ENCODE data around the gene ABCA5. TPM values are rescaled to one million over a fixed set of nuclear protein-coding genes. Genes with fewer than 3 reads are reported as not detected.

The ABCA5 gene
- total and polyA plus RNA-seq, 2 of the 13 experiments (the other 11 are each of a cell fraction or from before 2014, with no cell fraction given), result 9.7 to 10.1 TPM

DNA sequence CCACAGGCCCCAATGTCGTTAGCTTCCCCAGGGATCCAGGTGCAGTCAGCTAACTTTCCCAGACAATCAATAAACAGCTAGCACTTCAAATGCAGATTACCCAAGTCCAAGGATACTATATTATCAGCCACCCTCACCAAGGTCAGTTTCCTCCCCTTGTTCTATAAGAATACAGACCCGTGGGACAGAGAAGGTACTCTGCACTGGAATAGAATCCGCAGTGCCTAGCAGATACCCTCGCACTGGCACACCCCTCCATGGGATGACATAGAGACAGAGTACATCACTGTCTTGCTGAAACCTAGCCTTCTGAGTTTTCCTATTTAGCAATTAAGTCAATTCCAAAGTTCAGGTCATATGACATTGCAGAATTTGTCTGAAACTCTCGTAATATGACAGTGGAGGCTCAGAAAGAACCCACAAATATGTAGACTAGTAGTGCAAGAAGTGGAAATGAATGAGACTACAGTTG is 58.4 kb downstream of the ABCA5 start (continued):
- TF ChIP-seq, protein P1, sequence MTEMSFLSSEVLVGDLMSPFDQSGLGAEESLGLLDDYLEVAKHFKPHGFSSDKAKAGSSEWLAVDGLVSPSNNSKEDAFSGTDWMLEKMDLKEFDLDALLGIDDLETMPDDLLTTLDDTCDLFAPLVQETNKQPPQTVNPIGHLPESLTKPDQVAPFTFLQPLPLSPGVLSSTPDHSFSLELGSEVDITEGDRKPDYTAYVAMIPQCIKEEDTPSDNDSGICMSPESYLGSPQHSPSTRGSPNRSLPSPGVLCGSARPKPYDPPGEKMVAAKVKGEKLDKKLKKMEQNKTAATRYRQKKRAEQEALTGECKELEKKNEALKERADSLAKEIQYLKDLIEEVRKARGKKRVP (CRISPR knock-in tag; IDR thresholded peaks at IDR 0.05), result peak in 1 of 2 experiments; percentile 87; a peak in 2 of 4 replicates
- TF ChIP-seq HNF4G (IDR thresholded peaks at IDR 0.05; ENCODE audit: borderline replicate concordance, low read depth, low read length) (peak; percentile 90), HNF4G (CRISPR knock-in tag; IDR thresholded peaks at IDR 0.05; ENCODE audit: borderline replicate concordance, low read depth) (no peak), ZBTB1 (CRISPR knock-in tag; IDR thresholded peaks at IDR 0.05; ENCODE audit: borderline replicate concordance) (no peak), KLF12 (CRISPR knock-in tag; IDR thresholded peaks at IDR 0.05; ENCODE audit: borderline replicate concordance) (no peak), CEBPB (IDR thresholded peaks at IDR 0.05; ENCODE audit: borderline replicate concordance, low read depth, low read length) (peak; percentile 98), HOXD1 (CRISPR knock-in tag; IDR thresholded peaks at IDR 0.05) (no peak; the same call in 1 of the 2 replicates), U2AF2 (IDR thresholded peaks at IDR 0.05; ENCODE audit: low read depth, low read length) (no peak), NR3C1 (CRISPR knock-in tag; IDR thresholded peaks at IDR 0.05) (no peak), ZC3H4 (CRISPR knock-in tag; IDR thresholded peaks at IDR 0.05; ENCODE audit: borderline replicate concordance) (no peak), ZNF383 (CRISPR knock-in tag; IDR thresholded peaks at IDR 0.05; ENCODE audit: borderline replicate concordance) (no peak), ZC3H13 (CRISPR knock-in tag; IDR thresholded peaks at IDR 0.05) (no peak), PAX8 (CRISPR knock-in tag; IDR thresholded peaks at IDR 0.05; ENCODE audit: borderline replicate concordance) (no peak), ZFP36L1 (CRISPR knock-in tag; IDR thresholded peaks at IDR 0.05) (no peak; the same call in 1 of the 2 replicates), FIP1L1 (IDR thresholded peaks at IDR 0.05; ENCODE audit: borderline replicate concordance, insufficient read depth, low read depth, low read length) (no peak), ZSCAN31 (CRISPR knock-in tag; IDR thresholded peaks at IDR 0.05; ENCODE audit: low read depth) (no peak), JDP2 (CRISPR knock-in tag; IDR thresholded peaks at IDR 0.05; ENCODE audit: borderline replicate concordance) (no peak), ZNF282 (IDR thresholded peaks at IDR 0.05; ENCODE audit: partially characterized antibody) (no peak), ZNF614 (CRISPR knock-in tag; IDR thresholded peaks at IDR 0.05; ENCODE audit: borderline replicate concordance) (peak; percentile 79), ZNF496 (CRISPR knock-in tag; IDR thresholded peaks at IDR 0.05; ENCODE audit: insufficient replicate concordance) (no peak), ZNF552 (CRISPR knock-in tag; IDR thresholded peaks at IDR 0.05; ENCODE audit: borderline replicate concordance) (no peak), NRL (CRISPR knock-in tag; IDR thresholded peaks at IDR 0.05; ENCODE audit: borderline replicate concordance) (no peak), MAFG (CRISPR knock-in tag; IDR thresholded peaks at IDR 0.05) (no peak)
- TF ChIP-seq, protein P2, sequence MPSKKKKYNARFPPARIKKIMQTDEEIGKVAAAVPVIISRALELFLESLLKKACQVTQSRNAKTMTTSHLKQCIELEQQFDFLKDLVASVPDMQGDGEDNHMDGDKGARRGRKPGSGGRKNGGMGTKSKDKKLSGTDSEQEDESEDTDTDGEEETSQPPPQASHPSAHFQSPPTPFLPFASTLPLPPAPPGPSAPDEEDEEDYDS (CRISPR knock-in tag; IDR thresholded peaks at IDR 0.05), result peak; percentile 33; the same call in 1 of the 2 replicates
- TF ChIP-seq, protein P3, sequence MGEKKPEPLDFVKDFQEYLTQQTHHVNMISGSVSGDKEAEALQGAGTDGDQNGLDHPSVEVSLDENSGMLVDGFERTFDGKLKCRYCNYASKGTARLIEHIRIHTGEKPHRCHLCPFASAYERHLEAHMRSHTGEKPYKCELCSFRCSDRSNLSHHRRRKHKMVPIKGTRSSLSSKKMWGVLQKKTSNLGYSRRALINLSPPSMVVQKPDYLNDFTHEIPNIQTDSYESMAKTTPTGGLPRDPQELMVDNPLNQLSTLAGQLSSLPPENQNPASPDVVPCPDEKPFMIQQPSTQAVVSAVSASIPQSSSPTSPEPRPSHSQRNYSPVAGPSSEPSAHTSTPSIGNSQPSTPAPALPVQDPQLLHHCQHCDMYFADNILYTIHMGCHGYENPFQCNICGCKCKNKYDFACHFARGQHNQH (CRISPR knock-in tag; IDR thresholded peaks at IDR 0.05), result no peak
- TF ChIP-seq, protein P4, sequence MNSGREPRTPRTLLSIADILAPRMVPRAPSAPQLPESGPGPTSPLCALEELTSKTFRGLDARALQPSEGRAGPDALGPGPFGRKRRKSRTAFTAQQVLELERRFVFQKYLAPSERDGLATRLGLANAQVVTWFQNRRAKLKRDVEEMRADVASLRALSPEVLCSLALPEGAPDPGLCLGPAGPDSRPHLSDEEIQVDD (CRISPR knock-in tag; IDR thresholded peaks at IDR 0.05; ENCODE audit: borderline replicate concordance), result no peak
- TF ChIP-seq, protein P5, sequence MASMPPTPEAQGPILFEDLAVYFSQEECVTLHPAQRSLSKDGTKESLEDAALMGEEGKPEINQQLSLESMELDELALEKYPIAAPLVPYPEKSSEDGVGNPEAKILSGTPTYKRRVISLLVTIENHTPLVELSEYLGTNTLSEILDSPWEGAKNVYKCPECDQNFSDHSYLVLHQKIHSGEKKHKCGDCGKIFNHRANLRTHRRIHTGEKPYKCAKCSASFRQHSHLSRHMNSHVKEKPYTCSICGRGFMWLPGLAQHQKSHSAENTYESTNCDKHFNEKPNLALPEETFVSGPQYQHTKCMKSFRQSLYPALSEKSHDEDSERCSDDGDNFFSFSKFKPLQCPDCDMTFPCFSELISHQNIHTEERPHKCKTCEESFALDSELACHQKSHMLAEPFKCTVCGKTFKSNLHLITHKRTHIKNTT (CRISPR knock-in tag; IDR thresholded peaks at IDR 0.05), result no peak
